ENCODE measurements around the gene MEAK7.

Gene MEAK7

DNA sequence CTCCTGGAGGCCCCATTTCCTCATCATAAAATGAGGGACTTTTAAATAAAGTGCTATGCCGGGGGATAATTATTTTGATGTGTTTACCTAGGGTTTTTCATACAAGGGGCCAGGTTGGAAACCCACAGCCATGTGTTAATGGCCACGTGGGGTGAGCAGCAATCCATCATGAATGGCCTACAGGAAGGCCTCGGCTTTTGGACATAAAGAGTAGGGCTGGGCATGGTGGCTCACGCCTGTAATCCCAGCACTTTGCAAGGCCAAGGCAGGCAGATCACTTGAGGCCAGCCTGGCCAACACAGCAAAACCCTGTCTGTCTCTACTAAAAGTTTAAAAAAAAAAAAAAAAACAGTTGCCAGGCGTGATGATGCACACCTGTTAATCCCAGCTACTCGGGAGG lies 40.3 kb downstream of the MEAK7 start:
- DNase-seq, result no peak

DNA sequence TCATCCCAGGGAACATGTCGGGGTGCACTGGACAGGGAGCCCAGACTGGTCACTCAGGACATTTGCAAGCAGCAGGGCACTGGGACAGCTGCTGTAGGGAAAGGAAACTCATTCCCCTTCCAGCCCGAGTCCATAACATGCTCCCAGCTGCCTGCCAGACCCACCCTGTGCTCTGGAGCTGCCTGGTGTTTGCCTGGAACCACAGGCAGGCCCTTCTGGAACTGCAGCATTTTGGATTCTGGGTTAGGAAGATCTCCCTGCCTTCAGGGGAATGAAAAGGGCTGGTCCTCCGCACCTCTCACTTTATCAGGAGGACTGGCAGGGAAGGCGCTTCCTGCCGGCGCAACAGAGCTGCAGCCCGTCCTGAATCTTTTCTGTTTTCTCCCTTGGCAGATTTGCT lies 41.2 kb downstream of the MEAK7 start:
- no peak for DNase-seq

DNA sequence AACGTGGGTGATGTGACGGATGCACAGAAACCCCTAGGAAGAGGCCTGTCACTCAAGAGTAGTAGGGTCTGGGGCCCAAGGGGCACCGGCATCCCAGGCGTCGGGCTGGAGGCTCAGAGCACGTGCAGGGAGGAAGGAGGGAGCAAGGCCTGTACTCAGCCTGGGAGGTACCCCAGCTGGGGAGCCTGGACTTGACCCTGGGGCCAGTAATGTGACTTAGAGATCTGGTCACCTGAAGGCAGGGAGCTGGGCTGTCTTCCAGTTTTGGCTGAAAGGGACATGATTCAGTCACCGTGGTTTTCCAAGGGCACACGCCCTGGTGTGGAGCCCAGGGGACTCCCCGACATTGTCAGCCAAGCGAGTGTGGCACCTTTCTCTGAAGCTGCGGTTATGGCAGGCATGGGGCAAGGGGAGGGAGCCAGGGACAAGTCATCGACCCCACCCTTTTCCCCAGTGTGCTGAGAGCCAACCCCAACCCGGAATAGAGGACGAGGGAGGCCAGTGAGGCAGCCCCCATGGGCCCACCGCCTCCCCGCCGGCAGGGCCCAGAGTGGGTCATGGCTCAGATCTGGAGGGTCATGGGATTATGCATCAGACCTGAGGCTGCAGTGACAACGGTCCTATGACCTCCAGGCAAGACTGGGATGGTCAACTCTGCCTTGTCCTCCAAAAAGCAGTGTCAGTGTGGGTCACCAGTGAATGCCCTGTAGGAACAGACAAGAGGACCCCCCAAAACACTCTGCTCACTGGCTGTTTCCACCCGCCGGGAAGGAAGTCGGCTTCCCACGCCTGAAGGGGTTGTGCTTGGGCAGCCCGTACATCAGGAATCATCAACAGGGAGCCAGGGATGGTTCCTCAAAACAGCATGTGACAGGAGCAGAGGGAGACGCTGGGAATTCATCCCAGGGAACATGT lies 41.9 kb downstream of the MEAK7 start:
- DNase-seq, result no peak

DNA sequence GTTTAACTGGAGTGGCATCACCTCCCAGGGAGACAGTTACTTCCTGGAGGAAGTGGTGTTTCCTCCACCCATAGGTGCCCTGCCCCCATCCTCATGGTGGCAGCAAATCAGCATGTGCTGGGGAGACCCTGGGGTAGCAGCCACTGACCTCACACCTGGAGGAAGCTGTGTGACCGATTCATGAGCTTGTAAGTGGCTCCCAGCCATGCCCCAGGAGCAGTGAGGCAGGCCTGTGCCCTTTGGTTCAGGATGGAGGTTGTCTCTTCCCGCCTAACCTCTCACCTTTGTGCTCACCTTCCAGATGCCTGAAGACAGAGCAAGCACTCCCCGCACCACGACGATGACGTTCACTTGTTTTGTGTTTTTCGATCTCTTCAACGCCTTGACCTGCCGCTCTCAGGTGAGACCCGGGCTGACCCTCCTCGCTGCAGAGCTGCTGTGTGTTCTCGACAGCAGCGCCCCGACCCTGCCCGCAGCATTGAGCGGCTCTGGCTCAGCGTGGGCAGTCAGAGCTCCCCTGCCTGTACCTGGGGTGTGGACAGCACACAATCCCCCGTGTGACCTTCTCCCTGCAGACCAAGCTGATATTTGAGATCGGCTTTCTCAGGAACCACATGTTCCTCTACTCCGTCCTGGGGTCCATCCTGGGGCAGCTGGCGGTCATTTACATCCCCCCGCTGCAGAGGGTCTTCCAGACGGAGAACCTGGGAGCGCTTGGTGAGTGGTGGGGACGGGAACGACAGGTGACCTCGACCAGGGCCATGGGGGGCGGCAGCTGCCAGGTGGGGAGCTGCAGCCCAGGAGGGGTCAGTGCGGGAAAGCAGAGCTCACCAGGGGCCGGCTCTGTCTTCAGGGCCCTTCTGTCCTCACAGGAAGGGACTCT lies 42.8 kb downstream of the MEAK7 start:
- no peak for DNase-seq

DNA sequence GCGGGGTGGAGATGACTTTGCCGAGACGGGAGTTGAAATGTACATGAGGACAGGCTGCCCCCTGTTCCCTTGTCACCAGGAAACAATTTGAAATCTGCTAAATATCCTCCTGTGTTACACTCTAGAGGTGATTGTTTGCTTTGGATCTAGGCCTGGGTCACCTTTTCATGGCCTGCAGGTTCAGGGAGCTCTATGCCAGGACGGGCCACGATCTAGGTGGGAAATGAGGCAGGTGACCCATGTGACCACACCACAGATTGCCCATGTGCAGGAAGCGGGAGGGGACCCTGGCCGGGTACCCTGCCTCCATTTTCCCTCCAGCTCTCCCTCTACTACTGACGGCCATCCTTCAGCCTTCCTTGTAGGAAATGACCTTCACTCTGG lies 43.4 kb downstream of the MEAK7 start:
- no peak for DNase-seq

DNA sequence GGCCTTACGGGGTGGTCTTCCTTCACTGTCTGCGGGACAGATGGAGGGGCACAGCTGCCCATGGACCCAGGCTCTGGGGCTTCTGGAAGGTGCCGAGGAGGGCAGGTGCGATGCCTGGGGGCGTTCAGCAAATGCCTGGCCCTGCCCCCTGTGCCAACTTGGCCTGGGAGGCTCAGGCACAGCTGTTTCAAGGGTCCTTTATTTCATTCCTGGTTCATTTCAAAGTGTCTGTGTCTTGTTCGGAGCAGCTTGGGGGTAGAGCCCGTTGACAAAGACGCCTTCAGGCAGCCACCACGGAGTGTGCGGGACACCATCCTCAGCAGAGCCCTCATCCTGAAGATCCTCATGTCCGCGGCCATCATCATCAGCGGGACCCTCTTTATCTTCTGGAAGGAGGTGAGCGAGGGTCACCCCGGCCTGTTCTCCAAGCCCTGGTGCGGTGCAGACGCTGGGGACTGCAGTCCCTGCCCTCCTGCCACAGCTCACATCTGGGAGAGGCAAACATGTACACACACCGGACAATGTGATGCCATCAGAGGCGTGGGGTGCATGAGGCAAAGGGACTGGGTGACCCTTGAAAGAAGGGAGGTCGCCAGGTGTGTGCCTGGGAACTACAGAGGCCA lies 43.9 kb downstream of the MEAK7 start:
- no peak for DNase-seq

DNA sequence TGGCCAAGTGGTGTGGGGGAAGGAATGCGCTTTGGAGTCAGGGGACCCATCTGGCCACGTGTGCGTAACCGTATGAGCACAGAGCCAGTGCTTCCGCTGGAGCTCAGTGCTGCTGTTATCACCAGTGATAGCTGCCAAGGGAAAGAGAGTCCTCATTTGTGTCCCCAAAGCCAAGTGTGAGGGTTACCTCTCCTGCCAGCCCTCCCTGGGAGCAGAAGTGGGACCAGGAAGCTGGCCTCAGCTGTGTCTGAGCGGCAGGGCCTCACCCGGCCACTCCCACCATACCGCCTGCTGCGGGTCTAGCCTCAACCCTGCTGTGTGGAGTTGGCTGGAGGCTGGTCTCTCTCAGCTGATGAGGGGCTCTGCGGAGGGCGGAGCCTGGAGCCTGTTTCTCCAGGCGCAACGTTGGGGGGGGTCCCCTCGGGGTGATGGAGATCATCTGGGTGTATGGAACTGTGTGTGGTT lies 44.5 kb downstream of the MEAK7 start:
- DNase-seq, result no peak

DNA sequence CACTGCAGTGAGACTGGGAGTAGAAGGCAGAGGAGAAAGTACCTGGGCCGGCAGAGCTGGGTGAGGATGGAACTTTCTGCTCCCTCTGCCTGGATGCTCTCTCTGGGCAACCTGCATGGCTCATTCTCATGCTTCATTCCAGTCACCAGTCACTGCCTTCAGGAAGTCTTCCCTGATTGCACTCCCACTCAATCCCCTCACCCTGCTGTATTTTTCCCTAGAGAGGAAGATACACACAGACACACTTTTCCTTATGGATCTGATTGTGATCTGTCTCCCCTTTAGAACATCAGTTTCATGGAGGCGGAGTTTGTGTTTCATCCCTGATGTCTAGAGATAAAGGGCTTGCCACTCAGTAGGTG lies 44.9 kb downstream of the MEAK7 start:
- no peak for DNase-seq

DNA sequence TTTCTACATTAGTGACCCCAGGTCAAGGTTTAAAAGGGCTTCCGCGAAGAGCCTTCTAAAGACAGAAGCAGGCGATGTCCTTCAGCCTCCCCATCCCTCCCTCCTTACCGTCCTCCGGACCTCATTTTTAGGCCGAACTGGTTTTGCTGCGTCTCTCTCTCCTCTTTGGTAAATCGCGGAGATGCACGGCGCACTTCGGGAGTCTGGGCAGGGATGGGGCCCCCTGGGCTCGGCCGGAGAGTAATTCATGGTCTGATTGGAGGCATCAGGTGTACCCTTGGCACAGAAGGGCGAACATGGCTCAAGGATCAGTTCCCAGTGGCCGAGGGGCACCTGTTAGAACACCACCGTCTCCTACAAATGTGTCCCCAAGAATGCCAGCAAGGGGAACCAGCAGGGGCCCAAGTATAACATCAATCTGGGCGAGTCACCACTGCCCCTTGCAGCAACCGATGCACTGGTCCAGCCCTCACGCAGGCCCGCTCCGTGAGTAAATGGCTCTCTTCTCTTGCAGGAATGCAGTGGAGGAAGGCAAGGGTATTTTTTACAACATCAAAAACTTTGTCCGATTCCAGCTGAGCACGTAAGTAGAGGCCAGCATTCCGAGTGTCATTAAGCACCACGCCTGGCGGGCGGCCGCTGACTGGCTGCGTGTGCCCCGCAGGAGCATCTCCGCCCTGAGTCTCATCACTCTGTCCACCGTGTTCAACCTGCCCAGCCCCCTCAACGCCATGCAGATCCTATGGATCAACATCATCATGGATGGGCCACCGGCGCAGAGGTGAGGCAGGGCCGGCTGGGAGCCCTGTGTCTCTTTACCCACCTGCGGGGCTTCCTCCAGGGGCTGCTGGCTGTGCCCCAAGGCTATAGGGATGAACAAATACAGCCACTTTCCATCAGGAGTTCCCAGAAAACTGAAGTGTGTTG lies 45.6 kb downstream of the MEAK7 start:
- no peak for DNase-seq

DNA sequence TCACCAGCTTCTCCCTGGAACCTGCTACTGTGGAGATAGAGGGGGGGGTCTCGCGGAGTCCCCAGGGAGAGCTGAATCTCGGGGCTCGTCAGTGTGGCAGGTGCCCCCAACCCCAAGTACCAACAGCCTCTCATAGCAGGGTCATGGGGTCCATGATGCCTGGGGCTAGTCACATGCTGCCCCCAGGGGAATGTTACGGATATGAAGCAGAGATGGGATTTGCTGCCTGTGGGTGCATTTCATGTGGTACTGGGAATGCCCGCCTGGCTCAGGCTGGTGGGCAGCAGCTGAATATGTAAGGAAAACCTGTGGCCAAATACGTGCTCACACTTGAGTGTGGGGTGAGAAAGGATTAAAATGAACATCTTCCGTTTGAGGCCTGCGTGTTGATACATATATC lies 49.4 kb downstream of the MEAK7 start:
- DNase-seq, result no peak
